ENCODE measurements around the gene ZNF267.

- TF ChIP-seq CTCF (IDR thresholded peaks at IDR 0.05) (no peak), ZFX (IDR thresholded peaks at IDR 0.05; ENCODE audit: borderline replicate concordance) (no peak)
Observed at GRCh38 chr16:31862761-31863160, 10.8 kb upstream of the ZNF267 start.
